Measurements from ENCODE around the gene ABAT. TPM values are rescaled to one million over a fixed set of nuclear protein-coding genes. Genes with fewer than 3 reads are reported as not detected.

Gene ABAT
- total and polyA plus RNA-seq, 11 donors: 3.4 to 37.0 (median 12.8) TPM

DNA sequence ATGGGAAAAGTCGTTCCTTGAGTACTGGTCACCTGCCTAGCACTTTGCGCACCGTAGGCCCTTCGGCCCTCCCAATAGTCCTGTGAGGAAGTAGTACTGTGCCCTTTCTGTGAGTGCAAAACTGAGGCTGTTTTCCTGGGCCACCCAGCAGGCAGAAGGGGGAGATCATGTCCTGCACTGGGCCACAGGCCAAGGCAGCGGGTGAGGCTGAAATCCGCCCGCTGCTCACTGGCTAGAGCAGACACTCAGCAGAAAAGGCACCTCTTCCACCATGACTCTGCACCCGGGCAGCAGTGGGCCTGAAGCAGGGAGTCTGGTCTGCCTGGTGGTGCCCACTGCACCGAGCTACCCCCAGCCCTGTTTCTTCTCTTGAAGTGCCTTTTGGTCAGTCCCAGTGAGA is 32.7 kb upstream of the ABAT start:
- Histone ChIP-seq H3K27me3 (no peaks in the 10 kb centered on the region), H3K36me3 (peaks cover 3 to 93% (median 91%) of the 10 kb centered on the region in 9 donors), H3K4me3 (no peak overlapping the region), H3K4me1 (peaks cover 0 to 12% (median 0%) of the 10 kb centered on the region in 12 donors), H3K27ac (peak overlapping the region in 1 of 12 donors; percentile 32), H3K9me3 (no peaks in the 10 kb centered on the region)
- TF ChIP-seq, protein P1, sequence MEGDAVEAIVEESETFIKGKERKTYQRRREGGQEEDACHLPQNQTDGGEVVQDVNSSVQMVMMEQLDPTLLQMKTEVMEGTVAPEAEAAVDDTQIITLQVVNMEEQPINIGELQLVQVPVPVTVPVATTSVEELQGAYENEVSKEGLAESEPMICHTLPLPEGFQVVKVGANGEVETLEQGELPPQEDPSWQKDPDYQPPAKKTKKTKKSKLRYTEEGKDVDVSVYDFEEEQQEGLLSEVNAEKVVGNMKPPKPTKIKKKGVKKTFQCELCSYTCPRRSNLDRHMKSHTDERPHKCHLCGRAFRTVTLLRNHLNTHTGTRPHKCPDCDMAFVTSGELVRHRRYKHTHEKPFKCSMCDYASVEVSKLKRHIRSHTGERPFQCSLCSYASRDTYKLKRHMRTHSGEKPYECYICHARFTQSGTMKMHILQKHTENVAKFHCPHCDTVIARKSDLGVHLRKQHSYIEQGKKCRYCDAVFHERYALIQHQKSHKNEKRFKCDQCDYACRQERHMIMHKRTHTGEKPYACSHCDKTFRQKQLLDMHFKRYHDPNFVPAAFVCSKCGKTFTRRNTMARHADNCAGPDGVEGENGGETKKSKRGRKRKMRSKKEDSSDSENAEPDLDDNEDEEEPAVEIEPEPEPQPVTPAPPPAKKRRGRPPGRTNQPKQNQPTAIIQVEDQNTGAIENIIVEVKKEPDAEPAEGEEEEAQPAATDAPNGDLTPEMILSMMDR (IDR thresholded peaks at IDR 0.05): no peak
- no peak for TF ChIP-seq POLR2A (IDR thresholded peaks at IDR 0.05)
- ATAC-seq (no peak), DNase-seq (no peak)
- 66 to 79% (median 73%) methylated on average over 9 of the region's 9 CpGs for WGBS, 4 donors
- intact Hi-C loops (cut with DNase I): no loop called here

DNA sequence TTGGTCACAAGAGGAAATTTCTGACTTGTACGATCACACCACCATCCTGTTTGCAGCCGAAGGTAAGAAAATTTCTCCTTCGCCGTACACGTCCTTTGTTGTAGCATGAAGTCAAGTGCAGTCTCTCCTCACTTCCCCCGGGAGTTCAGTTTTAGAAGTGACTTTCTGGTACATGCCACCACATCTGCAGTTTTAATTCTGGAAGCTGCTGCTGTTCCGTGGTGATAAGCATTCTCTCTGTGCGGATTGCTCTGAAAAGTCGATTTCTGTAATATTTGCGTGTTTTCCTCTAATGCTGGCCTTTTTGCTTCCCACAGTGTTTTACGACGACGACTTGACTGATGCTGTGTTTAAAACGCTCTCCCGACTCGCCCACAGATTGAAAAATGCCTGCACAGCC is 32.3 kb upstream of the ABAT start:
- TF ChIP-seq, protein P1 (IDR thresholded peaks at IDR 0.05): no peak
- no peak for TF ChIP-seq POLR2A (IDR thresholded peaks at IDR 0.05)
- ATAC-seq: no peak
- H3K27me3 ChIP-seq: no peaks in the 10 kb centered on the region
- no peak overlapping the region for H3K27ac ChIP-seq
- peaks cover 3 to 93% (median 91%) of the 10 kb centered on the region in 9 donors for H3K36me3 ChIP-seq
- intact Hi-C loops (cut with DNase I): no loop called here
- no peak for DNase-seq
- H3K4me1 ChIP-seq: peaks cover 0 to 12% (median 0%) of the 10 kb centered on the region in 12 donors
- WGBS, 4 donors: 83 to 89% (median 86%) methylated on average over 16 of the region's 16 CpGs
- no peak overlapping the region for H3K4me3 ChIP-seq
- H3K9me3 ChIP-seq: no peaks in the 10 kb centered on the region

DNA sequence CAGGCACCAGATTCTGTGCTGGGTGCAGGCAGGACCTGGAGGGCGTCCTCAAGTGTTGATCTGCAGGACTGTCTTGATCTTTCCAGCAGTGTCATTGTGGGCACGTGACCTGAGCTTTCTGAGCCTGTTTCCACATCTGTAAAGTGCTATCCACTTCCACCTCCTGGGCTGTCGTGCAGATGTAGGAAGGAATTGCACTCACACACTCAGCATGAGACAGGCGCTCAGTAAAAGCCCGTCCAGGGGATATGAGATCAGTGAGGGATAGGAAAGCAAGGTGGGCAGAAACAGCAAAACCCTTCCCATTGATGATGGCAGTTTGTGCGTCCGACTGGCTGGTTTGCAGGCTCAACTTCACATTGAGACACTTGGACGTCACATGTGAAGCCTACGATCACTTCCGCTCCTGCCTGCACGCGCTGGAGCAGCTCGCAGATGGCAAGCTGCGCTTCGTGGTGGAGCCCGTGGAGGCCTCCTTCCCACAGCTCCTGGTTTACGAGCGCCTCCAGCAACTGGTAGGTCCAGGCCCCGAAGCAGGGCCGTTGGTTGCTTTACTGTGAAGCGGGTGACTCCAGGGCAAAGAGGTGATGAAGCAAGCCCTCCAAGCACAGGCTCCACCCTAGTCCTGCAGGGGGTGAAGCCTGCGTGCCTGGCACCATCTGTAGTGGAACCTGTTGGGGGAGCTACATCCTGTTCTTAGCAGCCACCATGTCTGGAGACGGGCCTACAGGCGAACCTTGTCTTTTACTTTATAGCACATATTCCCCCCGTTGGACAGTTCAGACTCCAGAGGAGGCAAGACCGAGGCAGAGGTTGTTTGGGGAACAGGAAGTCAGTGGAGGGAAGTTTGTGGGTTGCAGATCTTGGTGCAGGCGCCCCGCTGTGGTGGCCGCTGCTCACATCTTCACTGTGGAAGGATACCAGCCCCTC is 29.9 kb upstream of the ABAT start:
- Histone ChIP-seq H3K4me1 (peaks cover 0 to 12% (median 0%) of the 10 kb centered on the region in 12 donors), H3K27me3 (no peaks in the 10 kb centered on the region), H3K27ac (peak overlapping the region in 1 of 12 donors; percentile 86), H3K36me3 (peaks cover 3 to 89% (median 81%) of the 10 kb centered on the region in 9 donors), H3K4me3 (peak overlapping the region in 1 of 12 donors; percentile 31), H3K9me3 (no peaks in the 10 kb centered on the region)
- WGBS, 4 donors: 85 to 87% (median 86%) methylated on average over 29 of the region's 29 CpGs
- TF ChIP-seq, protein P1 (IDR thresholded peaks at IDR 0.05): no peak
- TF ChIP-seq POLR2A (IDR thresholded peaks at IDR 0.05): no peak
- intact Hi-C loops (cut with DNase I): no loop called here
- DNase-seq (peak in 2 of 5 donors; percentile 34 to 55), ATAC-seq (peak in 3 of 4 donors; percentile 58 to 74 (median 64))

DNA sequence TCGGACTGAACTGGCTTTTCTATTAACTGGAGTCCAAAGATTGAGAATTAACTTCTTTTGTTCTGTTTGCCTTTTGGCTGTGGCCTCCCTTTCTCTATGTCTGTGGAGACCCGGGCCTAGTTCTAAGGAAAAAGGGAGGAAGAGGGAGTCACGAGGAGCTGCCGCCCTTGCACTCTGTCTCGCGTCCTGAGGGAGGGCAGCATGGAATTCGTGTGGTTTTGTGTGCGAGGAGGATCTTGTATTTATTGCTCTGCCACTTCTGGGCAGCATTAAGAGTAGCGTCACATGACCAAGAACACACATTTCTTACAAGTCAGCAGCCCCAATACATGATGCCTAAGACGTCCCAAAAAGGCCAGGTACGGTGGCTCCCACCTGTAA is 29.3 kb upstream of the ABAT start:
- Histone ChIP-seq H3K36me3 (peaks cover 3 to 83% (median 75%) of the 10 kb centered on the region in 9 donors), H3K9me3 (no peaks in the 10 kb centered on the region), H3K27ac (peak overlapping the region in 1 of 12 donors; percentile 86), H3K4me3 (peak overlapping the region in 1 of 12 donors; percentile 31), H3K27me3 (no peaks in the 10 kb centered on the region), H3K4me1 (peaks cover 0 to 12% (median 0%) of the 10 kb centered on the region in 12 donors)
- 75 to 82% (median 81%) methylated on average over 11 of the region's 11 CpGs for WGBS, 4 donors
- no peak for DNase-seq
- TF ChIP-seq, protein P1 (IDR thresholded peaks at IDR 0.05): no peak
- TF ChIP-seq POLR2A (IDR thresholded peaks at IDR 0.05): no peak
- intact Hi-C loops (cut with DNase I): no loop called here
- ATAC-seq: no peak
